ENCODE measurements around the gene SHLD2.
A peak's percentile ranks its signal among the peaks of the same experiment; 100 is the strongest.
"Not testable (repeated sequence)": the region's sequence is repeated elsewhere in the genome, so short reads cannot be mapped to it uniquely, and the experiment has no call there.

SHLD2 gene

DNA sequence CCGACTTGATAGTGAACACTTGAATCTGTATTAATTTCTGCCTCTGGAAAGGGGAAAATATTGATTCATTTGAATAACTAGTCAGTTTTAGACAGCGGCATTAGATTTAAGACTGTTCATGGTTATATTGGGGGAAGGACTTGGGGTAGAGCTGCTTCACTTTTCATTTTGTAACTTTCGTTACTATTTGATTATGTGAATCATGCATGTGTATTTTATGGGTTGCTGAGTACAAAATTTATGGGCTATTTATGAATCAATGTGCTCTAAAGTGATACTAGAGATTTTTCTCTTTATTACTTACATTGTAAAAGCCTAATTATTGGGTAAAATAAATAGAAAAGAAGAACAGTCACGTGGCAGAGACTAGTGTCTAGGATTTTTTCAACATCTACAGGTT lies 5.3 kb upstream of the SHLD2 start:
- DNase-seq, result no peak

GRCh38 chr10:87090779-87091178 lies 4.2 kb upstream of the SHLD2 start:
- no peak for DNase-seq

- no peak for DNase-seq
Observed at GRCh38 chr10:87092376-87092860, 2.6 kb upstream of the SHLD2 start.

- no peak for DNase-seq
Observed at GRCh38 chr10:87092861-87093631, 2.0 kb upstream of the SHLD2 start.

DNA sequence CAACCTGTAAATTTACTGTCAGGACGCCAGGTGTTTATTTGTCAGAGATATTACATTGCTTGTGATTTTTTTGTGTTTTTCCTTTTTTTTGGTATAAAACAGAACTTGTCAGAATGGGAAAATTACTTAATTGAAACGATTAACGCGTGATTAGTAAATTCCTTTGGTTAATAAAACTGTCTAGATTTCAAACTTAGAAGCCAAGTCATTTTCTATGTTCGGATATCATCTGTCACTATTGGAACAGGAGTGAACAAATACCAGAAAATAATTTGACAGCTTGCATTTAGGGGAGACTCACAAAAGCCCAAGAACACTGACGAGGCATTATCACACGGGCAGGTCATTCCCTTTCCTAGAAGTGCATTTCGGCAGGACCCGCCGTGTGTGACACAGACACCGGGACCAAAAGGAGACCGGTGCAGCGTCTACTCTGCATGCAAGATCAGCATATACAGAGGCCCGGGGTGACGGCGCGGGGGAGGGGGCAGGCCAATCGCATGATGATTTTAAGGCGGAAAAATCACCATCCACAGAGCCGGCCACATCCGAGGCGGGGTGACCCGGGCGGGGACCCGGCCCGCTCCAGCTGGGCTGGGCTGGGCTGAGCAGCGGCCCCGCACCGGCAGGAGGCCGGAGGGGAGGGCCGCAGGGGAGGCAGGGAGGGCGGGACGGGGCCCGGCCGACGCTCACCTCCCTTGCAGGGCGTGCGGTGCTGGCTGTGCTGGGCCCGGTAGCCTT lies 1.2 kb upstream of the SHLD2 start:
- peak; percentile 80 for DNase-seq

DNA sequence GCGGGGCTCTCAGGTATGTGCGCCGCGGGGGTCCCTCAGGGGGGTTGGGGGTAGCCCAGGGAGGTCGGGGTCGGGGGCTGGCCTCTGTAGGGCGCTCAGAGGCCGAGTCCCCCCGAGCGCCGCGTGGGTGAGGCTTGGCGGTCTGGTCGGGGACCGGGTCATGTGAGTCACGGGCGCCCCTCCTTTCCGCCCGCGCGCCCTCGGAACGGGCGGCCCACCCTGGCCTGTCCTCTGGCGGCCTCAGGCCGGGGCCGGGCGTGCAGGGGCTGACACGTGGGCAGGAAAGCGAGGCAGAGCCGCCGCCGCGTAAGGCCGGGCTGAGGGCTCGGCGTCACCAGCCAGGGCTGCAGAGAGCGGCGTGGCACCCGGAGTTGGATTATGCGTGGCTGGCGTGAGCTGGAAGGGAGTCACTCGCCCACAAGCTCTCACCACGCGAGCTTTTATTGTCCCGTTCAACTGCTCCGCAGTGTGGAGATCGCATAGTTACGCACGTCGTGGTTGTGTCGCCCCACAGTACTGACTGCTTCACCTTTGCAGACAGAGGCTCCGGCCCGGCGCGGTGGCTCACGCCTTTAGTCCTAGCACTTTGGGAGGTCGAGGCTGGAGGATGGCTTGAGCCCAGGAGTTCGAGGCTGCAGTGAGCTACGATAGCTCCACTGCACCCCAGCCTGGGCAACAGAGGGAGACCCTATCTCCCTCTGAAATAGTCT lies 385 bp downstream of the SHLD2 start:
- DNase-seq, result peak; percentile 91

DNA sequence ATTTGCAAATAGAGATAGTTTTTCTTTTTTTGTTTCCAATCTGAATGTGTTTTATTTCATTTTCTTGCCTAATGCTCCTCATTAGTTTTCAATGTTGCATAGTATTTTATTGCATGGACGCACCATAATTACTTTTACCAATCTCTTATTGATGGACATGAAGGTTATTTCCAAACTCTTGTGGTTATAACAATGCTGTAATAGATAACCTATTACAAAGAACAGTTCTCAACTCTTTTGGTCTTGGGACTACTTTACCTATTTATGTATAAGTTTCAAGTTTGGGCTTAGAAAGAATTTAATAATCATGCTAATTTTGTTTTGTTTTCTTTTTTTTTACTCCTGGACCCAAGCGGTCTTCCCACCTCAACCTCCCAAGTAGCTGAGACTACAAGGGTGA lies 7.0 kb downstream of the SHLD2 start:
- no peak for DNase-seq

DNA sequence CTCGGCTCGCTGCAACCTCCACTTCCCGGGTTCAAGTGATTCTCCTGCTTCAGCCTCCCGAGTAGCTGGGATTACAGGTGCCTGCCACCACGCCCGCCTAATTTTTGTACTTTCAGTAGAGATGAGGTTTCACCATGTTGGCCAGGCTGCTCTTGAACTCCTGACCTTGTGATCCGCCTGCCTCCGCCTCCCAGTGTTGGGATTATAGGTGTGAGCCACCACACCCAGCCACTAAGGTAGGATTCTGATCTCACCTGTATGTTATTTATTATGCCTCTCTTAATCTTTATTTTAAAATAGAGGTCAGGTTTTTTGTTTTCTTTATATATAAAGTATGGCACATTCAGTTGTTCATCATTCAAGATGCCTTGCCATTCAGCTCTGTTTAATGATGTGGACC lies 9.7 kb downstream of the SHLD2 start:
- DNase-seq, result not testable (repeated sequence)

DNA sequence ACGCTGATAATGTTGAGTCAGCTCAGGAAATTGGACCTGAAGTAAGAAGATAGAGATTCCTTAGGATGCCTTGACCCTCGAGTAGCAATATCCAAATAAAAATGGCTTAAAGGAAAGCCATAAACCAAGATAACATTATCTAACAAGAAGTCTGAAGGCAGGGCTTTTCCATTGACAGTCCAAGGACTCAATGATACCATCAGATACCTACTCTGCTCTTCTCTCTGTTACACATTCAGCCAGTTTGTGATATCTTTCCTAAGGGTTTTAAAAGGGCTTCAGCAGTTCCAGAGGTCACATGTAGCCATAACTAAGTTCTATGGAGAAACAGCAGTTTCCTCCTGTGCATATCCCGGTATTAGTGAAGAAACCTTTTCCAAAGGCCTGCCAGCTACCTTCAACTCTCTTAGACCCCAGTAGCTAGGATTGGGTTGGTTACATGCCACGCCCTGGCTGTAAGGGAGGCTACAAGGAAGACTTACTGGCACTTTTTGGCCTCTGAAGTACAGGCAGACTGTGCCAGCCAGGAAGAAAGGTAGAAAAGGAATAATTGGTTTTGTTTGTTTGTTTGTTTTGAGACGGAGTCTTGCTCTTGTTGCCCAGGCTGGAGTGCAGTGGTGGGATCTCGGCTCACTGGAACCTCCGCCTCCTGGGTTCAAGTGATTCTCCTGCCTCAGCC lies 10.6 kb downstream of the SHLD2 start:
- DNase-seq, result no peak

DNA sequence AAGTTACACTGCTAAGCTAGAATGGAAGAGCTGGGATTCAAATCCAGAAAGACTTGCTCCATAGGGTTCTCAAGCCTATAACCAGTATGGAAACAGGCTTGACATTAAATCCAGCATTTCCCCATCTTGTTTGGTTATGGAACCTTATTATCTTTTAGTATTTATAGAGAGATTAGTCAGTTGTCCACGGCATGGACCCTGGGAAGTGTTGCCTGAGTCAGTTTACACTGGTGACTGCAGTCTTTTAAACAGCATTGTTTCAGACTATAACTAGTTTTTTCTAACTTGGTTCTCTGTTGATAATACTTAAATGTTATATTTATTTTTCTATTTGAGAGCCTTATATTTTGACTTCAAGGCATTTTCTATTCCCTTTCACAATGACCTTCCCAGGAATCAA lies 23.1 kb downstream of the SHLD2 start:
- not testable (repeated sequence) for DNase-seq

DNA sequence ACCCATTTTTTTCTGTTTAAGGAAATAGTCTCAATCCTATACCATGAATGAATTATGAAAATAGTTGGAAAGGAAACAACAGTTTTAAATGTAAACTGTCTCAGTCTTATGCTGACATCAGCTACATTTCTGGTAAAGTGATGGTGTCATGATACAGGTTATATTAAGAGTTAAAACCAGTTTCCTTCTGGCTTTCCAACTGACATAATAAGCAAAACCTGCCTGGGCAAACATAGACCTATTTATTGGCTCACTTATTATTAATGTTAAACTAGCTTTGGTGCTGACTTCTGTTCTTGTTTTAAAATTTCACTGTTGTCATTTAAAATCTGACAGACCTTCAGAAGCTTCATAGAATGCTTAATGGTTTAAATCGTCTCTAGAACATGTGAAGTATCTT lies 24.0 kb downstream of the SHLD2 start:
- not testable (repeated sequence) for DNase-seq

GRCh38 chr10:87123351-87123750 lies 28.3 kb downstream of the SHLD2 start:
- DNase-seq, result not testable (repeated sequence)

DNA sequence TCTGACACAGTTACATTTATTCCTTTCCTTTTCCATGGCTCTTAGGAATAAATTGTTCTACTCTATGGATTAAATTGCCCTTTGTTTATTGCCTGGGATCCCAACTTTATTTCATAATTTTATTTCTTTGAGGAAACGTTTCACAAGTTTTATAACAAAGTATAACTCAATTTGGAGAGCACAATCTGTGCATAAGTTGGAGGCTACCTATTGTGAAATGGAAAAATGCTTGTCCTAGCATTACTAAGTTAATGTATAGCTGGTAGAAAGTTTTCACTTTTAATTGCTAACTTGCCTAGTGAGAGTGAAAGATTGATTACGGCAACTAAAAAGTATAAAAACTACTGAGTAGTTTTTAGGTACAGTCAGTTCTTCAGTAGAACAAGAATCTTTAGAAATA lies 32.0 kb downstream of the SHLD2 start:
- not testable (repeated sequence) for DNase-seq

GRCh38 chr10:87127607-87128156 lies 32.7 kb downstream of the SHLD2 start:
- not testable (repeated sequence) for DNase-seq

- not testable (repeated sequence) for DNase-seq
Observed at GRCh38 chr10:87132176-87132575, 37.2 kb downstream of the SHLD2 start.

DNA sequence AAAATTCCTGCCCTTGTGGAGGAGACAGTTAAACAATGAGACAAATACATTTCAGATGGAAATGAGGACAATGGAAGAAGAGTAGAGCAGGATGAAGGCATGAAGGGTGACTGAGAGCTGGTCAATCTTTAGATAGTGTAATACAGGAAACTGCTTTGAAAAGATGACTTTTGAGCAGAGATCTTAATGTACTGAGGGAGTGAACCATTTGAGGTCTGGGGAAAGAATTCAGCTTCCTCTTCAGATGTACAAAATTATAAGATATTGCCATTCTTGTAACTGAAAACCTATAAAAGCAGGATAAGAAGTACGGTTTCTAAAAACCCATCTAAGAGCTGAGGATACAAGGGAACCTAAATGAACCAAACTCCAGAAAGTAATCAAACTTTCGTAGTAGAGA lies 38.9 kb downstream of the SHLD2 start:
- not testable (repeated sequence) for DNase-seq

DNA sequence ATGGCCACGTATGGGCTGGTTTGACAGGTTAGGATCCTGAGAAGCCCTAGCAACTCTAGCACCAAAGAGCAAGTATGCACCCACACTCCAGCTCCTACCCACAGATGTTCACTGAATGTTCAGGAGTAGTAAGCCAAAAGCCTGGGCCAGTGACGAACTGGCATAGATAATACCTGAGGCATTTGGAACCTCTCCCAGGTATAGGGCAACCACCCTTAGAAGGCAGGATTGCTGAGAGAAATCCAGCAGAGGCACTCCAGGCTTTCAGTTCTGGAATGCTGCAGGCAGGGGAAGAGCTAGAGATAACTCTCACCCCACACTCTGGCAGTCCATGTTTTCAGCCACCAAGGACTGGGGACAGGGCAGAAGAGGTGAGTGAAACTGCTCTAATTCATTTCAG lies 39.4 kb downstream of the SHLD2 start:
- DNase-seq, result not testable (repeated sequence)

DNA sequence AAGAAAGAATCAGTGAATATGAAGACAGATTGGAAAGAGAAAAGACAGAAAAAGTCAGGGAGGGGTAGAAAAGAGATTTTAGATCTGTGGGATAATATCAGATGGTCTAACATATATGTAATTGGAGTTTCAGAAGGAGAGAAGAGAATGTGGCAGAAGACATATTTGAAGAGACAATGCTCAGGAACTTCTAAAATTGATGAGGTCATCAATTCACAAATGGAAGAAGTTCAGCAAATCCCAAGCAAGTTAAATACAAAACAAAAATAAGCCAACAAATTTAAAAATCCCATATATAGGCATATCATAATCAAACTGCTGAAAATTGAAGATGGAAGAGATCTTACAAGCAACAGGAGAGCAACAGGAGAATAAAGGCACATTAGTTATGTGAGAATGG lies 42.5 kb downstream of the SHLD2 start:
- DNase-seq, result not testable (repeated sequence)

- not testable (repeated sequence) for DNase-seq
Observed at GRCh38 chr10:87142230-87143108, 47.5 kb downstream of the SHLD2 start.

DNA sequence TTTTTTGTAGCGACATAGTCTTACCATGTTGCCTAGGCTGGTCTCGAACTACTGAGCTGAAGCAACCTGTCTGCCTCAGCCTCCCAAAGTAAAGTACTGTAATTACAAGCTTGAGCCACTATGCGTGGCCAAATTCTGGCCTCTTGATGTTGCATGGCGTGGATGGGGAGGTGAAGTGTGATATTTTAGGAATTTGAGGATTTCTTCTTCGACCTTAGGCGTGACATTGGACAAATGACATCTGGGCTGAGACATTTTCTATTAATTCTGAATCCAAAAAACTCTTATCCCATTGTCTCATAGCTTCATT lies 48.1 kb downstream of the SHLD2 start:
- not testable (repeated sequence) for DNase-seq

GRCh38 chr10:87145598-87145997 lies 50.6 kb downstream of the SHLD2 start:
- DNase-seq, result not testable (repeated sequence)

Measured in islet precursor cell (in vitro differentiated cells).